GM12892 (cell line): Measurements from ENCODE around the gene CARMIL1.

Experiments
- POLR2A ChIP-seq: IDR thresholded peaks from 2 replicates; pipeline ENCODE4 v1.6.1; 2011; ENCODE audit warnings: low read depth, low read length, control low read depth
- POLR2AphosphoS5 ChIP-seq: IDR thresholded peaks from 2 replicates; pipeline ENCODE4 v1.6.1; 2011; ENCODE audit warnings: low read depth, low read length, control low read depth
- TAF1 ChIP-seq: IDR thresholded peaks from 2 replicates; pipeline ENCODE4 v1.6.1; 2011; ENCODE audit warnings: low read depth, mild to moderate bottlenecking, control low read depth, low read length, borderline replicate concordance

- no peak for TF ChIP-seq POLR2AphosphoS5
- TF ChIP-seq POLR2A, result no peak
- TF ChIP-seq TAF1, result no peak
Observed at GRCh38 chr6:25612666-25613065, 333.5 kb downstream of the CARMIL1 start.
